Peyer's patch (tissue), 4 donors: ENCODE results near the gene ARHGEF40. TPM values are rescaled to one million over a fixed set of nuclear protein-coding genes. Genes with fewer than 3 reads are reported as not detected.

Experiments used
- DNase-seq, 3 donors: peaks; one replicate each; pipeline ENCODE4 v3.0.0-alpha.2; 2017 to 2019
- H3K27ac ChIP-seq, 4 donors: fragments of 200-600 bp; sonication (generic); one replicate each; pipeline ENCODE4 v1.5.1; 2016 to 2019
- H3K27me3 ChIP-seq, 2 donors: fragments of 200-600 bp; sonication (generic); one replicate each; pipeline ENCODE4 v1.5.1; 2019
- H3K36me3 ChIP-seq, 3 donors: fragments of 200-600 bp; sonication (generic); one replicate each; pipeline ENCODE4 v1.5.1; 2016 to 2019
- H3K4me1 ChIP-seq, 4 donors: fragments of 200-600 bp; sonication (generic); one replicate each; pipeline ENCODE4 v1.5.1; 2016 to 2019
- H3K4me3 ChIP-seq, 4 donors: fragments of 200-600 bp; sonication (generic); 1 replicate in 3 of 4; 2 replicates in 1 of 4; pipeline ENCODE4 v1.5.1; 2016 to 2019; ENCODE audit warnings: mild to moderate bottlenecking in 1 of 4
- H3K9me3 ChIP-seq, 4 donors: fragments of 200-600 bp; sonication (generic); one replicate each; pipeline ENCODE4 v1.5.1; 2016 to 2019; ENCODE audit warnings: mild to moderate bottlenecking in 1 of 4
- CTCF ChIP-seq, 6 experiments: fragments of 450-650 bp in 4 of 6; fragments of 200-600 bp in 2 of 6; sonication (generic) in 1 of 6; IDR thresholded peaks; one replicate each; pipeline ENCODE4 v1.5.1; 2017 to 2019; ENCODE audit warnings: antibody characterized with exemption in 6 of 6, mild to moderate bottlenecking in 3 of 6, moderate library complexity in 1 of 6
- POLR2A ChIP-seq, 2 donors: fragments of 450-650 bp; IDR thresholded peaks; one replicate each; pipeline ENCODE4 v1.5.1; 2017; ENCODE audit warnings: antibody characterized with exemption in 2 of 2, mild to moderate bottlenecking in 2 of 2, moderate library complexity in 2 of 2
- total RNA-seq, 4 donors: library from RNA; depleted of rRNA; stranded (reverse); fragments of >200 nt; gene quantifications; one replicate each; pipeline ENCODE4 v1.1.0, GENCODE V29; 2016

ARHGEF40 gene
- total RNA-seq, 4 donors from 2014 or later = 19.8 to 57.8 (median 34.6) TPM

GRCh38 chr14:21066882-21067502 lies 3.1 kb upstream of the ARHGEF40 start:
- Histone ChIP-seq H3K36me3 (no peaks in the 10 kb centered on the region), H3K27me3 (no peaks in the 10 kb centered on the region), H3K9me3 (no peaks in the 10 kb centered on the region), H3K4me1 (peaks cover 0 to 31% (median 23%) of the 10 kb centered on the region in 4 donors), H3K4me3 (no peak overlapping the region), H3K27ac (no peak overlapping the region)
- TF ChIP-seq CTCF (IDR thresholded peaks at IDR 0.05) = peak in 3 of 6 experiments; percentile 19 to 25 (median 20)
- TF ChIP-seq POLR2A (IDR thresholded peaks at IDR 0.05) = no peak
- DNase-seq = no peak

DNA sequence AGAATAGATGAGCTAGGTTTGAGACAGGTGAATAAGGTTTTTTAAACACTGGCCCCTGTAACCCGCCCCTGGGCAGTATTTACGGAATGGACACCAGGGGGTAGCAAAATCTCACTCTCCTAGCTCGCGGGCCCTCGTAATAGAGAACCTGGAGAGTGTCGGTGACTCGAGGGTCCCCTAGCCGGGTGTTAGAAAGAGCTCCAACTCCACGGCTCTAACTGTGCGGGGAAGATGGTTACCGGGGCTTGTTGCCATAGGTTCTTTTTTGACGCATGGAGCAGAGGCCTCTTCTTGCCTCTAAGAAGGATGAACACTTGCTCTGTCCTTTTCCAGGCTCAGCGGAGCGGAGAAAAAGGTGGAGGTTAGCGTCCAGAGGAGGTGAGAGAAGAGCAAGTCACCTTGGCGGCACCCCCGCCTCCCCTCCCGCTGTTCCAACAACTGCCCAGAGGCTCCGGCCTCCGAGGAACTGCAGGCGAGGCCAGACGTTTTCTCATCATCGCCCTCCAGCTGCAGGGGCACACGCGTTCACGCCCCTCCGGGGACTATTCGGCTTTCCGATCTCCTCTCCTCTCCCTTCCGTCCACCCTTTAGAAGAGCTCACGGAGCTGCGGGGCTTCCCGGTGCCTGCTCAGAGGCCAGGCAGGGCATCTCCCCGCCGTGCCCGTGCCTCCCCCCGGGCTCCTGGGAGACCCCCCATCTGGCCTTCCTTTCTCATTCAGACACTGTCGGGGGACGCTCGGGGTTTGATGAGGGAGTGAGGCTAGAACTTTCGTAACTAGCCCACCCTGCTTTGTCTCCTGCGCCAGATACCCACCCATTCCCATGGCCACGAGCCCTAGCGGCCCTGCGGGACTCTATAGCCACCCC lies 1.4 kb upstream of the ARHGEF40 start:
- Histone ChIP-seq H3K27me3 (no peaks in the 10 kb centered on the region), H3K9me3 (no peaks in the 10 kb centered on the region), H3K36me3 (peaks cover 0 to 4% (median 0%) of the 10 kb centered on the region in 3 donors), H3K27ac (peak overlapping the region; percentile 79 to 90 (median 84)), H3K4me3 (peak overlapping the region; percentile 66 to 90 (median 82)), H3K4me1 (peaks cover 0 to 36% (median 26%) of the 10 kb centered on the region in 4 donors)
- TF ChIP-seq CTCF (IDR thresholded peaks at IDR 0.05) (peak; percentile 31 to 65 (median 54)), POLR2A (IDR thresholded peaks at IDR 0.05) (no peak)
- DNase-seq = peak in 2 of 3 donors; percentile 68 to 78

DNA sequence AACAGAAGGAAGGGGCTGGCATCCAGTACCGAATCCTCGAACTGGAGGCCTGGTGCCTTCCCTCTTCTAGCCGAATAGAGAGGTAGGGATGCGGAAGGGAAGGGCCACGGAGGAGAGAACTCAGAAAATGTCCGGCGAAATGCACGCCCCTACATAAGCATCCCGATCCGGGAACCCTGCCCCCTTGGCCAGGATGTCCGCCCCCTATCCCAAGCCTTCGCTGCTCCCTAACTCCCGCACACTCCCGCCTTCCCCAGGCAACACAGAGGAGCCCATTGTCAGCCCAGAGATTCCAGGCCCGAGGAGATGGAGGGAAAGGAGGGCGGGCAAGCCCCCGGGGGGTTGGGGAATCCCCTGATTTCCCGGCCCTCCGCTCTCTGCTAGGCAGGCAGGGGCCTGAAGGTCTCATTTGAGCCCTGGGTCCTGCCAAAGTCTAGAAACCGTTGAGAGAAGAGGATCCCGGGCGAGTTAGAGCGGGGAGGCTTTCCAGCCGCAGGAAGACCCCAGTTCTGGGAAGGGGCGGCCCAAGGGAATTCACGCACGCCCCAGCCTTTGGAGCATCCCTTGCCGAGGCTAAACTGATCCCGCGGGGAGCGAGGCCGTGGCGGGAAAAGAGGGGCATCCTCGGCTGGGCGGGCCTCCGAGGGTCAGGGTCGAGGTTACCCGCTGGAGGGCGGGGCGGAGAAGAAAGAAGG lies 569 bp upstream of the ARHGEF40 start:
- peak overlapping the region; percentile 79 to 90 (median 84) for H3K27ac ChIP-seq
- no peaks in the 10 kb centered on the region for H3K9me3 ChIP-seq
- H3K36me3 ChIP-seq = peaks cover 0 to 12% (median 0%) of the 10 kb centered on the region in 3 donors
- H3K4me1 ChIP-seq = peaks cover 0 to 36% (median 26%) of the 10 kb centered on the region in 4 donors
- H3K27me3 ChIP-seq = no peaks in the 10 kb centered on the region
- H3K4me3 ChIP-seq = peak overlapping the region; percentile 66 to 90 (median 82)
- TF ChIP-seq CTCF (IDR thresholded peaks at IDR 0.05) (no peak), POLR2A (IDR thresholded peaks at IDR 0.05) (no peak)
- DNase-seq = no peak

- H3K27me3 ChIP-seq = no peaks in the 10 kb centered on the region
- H3K4me3 ChIP-seq = peak overlapping the region; percentile 66 to 90 (median 82)
- peak; percentile 39 to 68 (median 58) for DNase-seq
- peaks cover 0 to 36% (median 26%) of the 10 kb centered on the region in 4 donors for H3K4me1 ChIP-seq
- H3K36me3 ChIP-seq = peaks cover 0 to 16% (median 0%) of the 10 kb centered on the region in 3 donors
- TF ChIP-seq POLR2A (IDR thresholded peaks at IDR 0.05) (no peak), CTCF (IDR thresholded peaks at IDR 0.05) (no peak)
- peak overlapping the region; percentile 79 to 90 (median 84) for H3K27ac ChIP-seq
- no peaks in the 10 kb centered on the region for H3K9me3 ChIP-seq
Measured at GRCh38 chr14:21070610-21071224, 613 bp downstream of the ARHGEF40 start.
